Stromal cell of bone marrow (primary cell): ENCODE data around the gene FAM81B.
A peak's percentile ranks its signal among the peaks of the same experiment; 100 is the strongest.

Experiments
- DNase-seq: peaks from one replicate; pipeline ENCODE4 v3.0.0-alpha.2; 2012; ENCODE audit warnings: low read depth

Gene FAM81B

GRCh38 chr5:95401626-95402025 is 10.5 kb downstream of the FAM81B start:
- no peak for DNase-seq

GRCh38 chr5:95403996-95404395 is 12.8 kb downstream of the FAM81B start:
- no peak for DNase-seq

DNA sequence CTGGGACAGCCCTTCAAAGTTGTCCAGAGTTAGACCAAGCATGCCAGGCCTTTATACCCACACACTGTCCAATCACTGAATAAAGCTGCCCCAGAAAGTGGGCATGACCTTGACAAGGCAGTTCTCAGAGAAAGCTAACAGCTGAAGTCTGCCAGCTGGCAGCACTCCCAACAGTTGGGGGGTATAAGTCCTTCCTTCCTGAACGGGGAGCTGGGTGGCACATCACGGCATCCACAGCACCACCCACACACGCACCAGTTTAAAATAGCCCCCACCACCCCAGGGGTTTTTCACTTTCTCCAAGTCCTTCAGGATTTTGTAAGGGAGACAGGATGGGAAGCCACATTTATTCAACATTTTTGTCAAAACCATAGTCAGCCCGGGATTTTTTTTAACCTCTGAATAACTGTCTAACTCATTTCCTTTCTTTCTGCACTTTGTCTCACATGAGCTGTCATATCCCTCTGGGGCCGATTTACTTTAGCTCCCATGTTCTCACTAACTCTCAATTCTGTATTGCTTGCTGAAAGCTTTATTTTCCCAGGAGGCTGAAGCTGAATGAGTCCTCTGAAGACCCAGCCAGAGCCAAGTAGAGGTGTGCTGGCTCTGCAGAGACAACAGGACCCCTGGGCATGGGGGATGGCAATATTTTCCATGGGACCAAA is 15.4 kb downstream of the FAM81B start:
- DNase-seq = peak; percentile 61

DNA sequence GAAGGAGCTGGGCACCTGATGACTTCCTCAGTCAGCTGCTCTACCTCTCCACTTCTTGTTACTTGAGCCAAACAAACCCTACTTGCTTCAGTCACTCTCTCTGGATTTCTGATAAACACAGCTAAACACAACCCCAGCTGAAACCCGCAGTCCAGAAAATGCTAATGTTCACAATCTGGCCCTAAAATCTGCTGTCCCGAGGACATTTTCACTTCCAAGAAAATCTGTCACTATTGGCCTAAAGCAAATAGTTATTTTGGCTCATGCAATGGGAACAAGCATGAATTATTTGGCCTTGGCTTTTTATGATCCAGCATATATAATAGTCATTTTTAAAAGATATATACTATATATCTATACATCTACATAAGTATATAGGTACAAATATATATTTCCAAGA is 19.1 kb downstream of the FAM81B start:
- no peak for DNase-seq

DNA sequence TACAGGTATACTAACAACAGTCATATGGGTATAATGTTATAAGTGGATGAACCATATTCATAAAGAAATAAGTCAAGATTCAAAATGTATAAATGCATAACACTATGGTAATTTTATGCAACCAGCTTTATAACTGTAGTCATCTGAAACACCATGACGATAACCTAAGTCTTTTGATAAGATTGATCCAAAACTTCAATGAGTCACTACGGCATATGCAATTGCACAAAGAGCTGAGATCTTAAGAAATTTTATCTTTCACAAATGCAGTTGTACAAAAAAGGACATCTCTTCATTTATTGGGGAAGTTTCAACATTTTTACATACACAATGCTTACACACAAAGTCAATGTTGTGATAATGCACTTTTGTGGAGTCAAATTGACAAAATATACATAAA is 20.3 kb downstream of the FAM81B start:
- no peak for DNase-seq

- DNase-seq = no peak
Observed at GRCh38 chr5:95414451-95414850, 23.3 kb downstream of the FAM81B start.

DNA sequence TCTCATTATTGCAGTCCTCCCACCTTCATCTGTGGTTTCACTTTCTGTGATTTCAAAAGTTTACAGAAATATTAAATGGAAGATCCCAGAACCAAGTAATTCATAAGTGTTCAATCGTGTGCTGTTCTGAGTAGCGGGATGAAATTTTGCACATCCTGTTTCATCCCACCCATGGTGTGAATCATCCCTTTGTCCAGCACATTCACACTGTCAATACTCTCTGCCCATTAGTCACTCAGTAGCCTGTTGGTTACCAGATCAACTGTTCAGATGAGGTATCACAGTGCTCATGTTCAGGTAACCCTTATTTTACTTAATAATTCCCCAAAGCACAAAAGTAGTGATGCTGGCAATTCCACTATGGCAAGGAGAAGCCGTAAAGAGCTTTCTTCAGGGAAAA is 26.8 kb downstream of the FAM81B start:
- no peak for DNase-seq

DNA sequence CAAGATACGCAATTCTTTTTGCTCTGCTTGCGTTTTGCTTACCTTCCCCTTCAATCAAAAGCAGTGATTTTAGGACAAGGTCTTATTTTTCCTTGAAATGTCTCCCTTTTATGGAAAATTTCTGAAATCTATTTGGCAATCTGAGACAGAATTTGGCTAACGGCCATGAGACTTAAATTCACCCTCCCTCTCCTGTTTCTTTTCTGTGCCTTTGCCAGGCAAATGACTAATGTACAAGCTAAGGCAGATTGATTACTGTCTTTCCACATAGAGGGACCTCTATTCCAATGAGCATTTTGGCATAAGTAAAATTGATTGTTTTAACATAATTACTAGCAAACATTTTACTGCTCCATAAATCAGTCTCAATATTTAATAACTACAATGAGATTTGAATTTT is 31.7 kb downstream of the FAM81B start:
- DNase-seq = peak; percentile 70

DNA sequence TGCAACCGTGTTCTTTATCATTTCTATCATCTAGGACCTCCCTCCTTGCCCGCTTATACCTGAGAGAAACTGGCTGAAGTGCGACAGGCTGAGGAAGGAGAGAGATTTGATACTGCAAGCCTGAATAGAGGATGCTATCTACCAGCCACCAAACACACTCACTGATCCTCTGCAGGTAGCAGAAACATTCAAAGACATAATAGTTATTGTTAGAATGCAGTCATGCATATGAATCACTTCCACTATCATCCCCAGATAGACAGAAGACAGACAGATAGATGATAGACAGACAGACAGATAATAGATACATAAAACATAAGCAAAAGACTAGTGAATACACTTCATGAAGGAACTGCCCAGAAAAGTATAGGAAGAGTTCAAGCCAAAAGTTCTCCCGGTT is 32.9 kb downstream of the FAM81B start:
- DNase-seq = no peak

GRCh38 chr5:95424526-95424925 is 33.4 kb downstream of the FAM81B start:
- no peak for DNase-seq

DNA sequence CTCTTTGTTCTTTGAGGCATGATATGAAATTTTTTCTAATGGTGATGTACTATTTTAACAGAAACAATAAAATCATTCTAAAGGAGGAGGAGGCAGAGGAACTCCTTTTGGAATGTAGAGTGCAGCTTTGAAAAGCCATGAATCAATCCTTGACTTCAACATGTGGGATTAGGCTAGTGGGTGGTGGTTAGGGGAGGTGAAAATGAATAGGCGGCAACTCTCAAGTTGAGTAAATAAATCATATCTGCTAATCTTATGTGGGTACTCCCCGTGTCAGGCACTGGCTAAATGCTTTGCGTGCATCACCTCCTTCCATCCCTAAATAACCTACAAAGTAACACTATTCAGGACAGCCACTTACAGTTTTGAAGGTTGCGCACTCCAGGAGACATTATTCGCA is 35.1 kb downstream of the FAM81B start:
- DNase-seq = no peak

DNA sequence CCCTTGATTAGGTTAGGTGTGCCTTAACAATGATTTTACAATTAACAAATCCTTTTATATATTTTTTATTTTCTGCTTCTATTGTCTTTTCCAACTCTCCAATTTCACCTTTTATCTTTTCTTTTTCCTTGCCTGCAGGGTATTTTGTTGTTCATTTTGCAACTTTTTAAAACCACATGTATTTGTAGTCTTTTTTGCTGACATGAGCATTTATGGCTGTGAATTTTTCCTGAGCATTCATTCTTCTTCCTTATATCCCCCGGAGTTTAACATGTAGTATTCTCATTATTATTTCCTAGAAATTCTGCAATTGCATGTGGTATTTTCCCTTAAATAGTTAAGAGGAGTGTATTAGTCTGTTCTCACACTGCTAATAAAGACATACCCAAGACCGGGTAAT is 41.6 kb downstream of the FAM81B start:
- DNase-seq = no peak

DNA sequence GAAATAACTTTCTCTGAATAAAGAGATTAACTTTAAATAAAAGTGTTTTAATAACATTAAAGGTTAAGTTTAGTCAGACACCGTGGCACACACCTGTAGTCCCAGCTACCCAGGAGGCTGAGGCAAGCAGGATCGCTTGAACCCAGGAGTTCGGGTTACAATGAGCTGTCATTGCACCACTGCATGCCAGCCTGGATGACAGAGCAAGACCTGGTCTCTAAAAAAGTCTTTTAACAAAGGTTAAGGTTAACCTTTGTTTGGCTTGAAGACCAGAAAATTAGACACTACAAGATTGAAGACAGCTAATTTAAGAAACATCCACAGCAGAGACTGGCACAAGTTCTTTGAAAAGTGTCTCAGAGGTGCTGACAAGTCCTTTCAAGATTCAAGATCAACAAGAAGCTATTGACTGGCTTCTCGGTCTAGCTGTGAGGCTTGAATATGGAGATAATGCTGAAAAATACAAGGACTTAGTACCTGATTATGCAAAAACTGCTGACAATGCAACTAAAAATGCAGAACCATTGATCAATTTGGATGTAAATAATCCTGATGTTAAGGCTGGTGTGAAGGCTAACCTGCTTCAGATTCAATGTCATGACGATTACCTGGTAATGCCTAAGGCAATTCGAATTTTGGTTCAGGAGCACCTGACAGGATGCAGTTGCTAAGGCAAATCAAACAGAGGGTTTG is 48.8 kb downstream of the FAM81B start:
- DNase-seq = no peak

DNA sequence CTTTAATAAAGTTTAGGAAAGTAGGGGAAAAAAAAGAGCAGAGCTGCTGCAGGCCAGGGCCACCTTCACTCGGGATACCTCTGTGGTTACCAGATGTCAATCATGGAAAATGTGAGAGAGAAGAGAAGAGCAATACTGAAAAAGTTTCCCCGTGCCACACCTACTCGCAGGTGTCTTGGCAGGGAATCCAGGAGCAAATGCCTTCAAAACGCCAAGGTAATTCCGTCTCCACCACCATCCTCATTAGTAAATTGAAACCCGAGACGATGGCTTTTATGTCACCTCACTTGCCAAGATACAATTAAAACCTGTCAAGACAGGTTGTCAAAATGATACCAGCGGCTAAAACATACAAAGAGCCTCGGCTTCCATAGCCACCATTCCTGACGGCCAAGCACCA is 49.7 kb downstream of the FAM81B start:
- no peak for DNase-seq

- DNase-seq = no peak
Observed at GRCh38 chr5:95441636-95442035, 50.5 kb downstream of the FAM81B start.

- DNase-seq = no peak
Observed at GRCh38 chr5:95445442-95445841, 54.3 kb downstream of the FAM81B start.

- DNase-seq = peak; percentile 15
Observed at GRCh38 chr5:95445995-95446394, 54.8 kb downstream of the FAM81B start.

- DNase-seq = no peak
Observed at GRCh38 chr5:95446560-95447221, 55.5 kb downstream of the FAM81B start.

DNA sequence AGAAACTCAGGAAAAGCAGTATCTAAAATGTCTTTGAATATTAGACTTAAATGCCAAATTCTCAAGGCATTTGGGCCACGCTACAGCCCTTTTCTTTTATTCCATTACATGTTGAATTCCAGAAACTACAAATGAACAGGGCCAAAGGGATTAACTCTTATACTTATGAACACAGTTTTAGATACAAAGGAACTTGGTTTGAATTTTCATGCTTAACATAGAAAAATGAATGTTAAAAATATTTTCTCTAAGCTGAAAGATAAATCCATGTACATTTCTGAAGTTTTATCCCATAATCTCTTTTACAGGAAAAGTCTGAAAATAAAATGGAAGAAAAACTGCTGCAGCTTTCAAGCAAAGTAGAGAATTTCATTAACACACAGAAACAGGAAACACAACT is 56.8 kb downstream of the FAM81B start:
- DNase-seq = no peak

DNA sequence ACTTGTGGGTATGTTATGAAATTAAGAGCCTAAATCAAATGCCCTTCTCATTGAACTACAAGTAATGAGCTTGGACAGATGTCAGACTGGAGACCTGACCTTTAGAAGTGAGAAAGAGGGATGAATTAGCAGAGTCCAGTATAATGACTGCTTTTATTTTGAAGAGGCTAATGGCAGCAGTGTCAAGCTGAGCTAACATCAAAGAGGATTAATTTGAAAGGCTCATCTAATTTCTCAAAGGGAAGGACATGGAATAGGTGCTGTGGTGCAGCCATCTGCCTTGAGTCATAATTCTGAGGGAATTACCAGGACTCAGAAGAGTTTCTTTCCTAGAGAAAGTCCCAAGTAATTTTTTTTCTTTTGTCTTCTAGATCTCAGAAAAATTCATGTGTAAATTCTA is 57.6 kb downstream of the FAM81B start:
- no peak for DNase-seq

GRCh38 chr5:95449460-95449859 is 58.3 kb downstream of the FAM81B start:
- no peak for DNase-seq

DNA sequence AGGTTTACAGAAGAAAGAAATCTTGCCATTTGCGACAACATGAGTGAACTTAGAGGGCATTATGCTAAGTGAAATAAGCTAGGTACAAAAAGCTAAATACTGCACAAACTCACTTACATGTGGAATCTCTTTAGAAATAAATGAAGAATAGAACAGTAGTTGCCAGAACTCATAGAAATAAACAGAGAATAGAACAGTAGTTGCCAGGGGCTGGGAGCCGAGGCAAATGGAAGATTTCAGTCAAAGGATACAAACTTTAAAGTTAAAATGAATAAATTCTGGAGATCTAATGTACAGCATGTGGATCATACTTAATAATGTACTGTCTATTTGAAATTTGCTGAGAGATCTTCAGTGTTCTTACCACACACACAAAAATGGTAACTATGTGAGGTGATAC is 63.4 kb downstream of the FAM81B start:
- DNase-seq = no peak

- DNase-seq = no peak
Observed at GRCh38 chr5:95460665-95461064, 69.5 kb downstream of the FAM81B start.

- DNase-seq = no peak
Observed at GRCh38 chr5:95471487-95471886, 80.3 kb downstream of the FAM81B start.
